NCI-H1048 (cell line): ENCODE results near the gene ZNF766.
"Not testable (repeated sequence)": the region's sequence is repeated elsewhere in the genome, so short reads cannot be mapped to it uniquely, and the experiment has no call there.

ENCODE experiments used
- DNase-seq: peaks from one replicate; lab custom pipeline; 2025; lab: John Stamatoyannopoulos, UW

The ZNF766 gene

DNA sequence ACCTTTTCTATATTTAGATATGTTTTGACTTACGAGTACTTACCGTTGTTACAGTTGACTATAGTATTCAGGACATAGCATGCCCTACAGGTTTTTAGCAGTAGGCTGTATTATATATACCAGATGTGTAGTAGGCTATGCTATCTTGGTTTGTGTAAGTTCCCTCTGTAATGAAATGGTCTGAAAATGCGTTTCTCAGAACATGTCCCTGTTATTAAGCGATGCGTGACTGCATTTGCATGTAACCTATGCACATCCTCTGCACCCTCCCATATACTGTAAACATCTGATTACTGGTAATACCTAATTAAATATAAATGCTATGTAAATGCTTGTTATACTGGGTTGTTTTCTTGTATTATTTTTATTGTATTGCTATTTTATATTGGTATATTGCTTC is 6.6 kb downstream of the ZNF766 start:
- no peak for DNase-seq

DNA sequence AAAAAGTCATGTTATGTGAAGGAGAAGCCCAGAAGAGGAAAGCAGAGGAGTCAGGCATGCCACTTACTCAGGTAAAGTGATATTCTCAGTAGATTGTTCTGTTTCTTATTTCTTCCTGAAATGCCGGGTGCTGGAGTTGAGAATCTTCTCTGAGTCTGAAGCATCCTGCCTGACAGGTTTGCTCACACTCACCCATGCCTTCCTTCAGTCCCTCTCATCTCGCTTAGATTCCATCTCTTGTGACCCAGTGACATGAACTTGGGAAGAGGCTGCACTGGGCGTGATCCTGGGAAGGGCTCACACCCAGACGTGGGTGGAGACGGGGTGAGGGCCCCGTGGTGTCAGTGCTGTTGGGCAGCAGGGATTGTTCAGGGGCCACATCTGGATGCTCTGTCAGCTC is 8.1 kb downstream of the ZNF766 start:
- DNase-seq: no peak

DNA sequence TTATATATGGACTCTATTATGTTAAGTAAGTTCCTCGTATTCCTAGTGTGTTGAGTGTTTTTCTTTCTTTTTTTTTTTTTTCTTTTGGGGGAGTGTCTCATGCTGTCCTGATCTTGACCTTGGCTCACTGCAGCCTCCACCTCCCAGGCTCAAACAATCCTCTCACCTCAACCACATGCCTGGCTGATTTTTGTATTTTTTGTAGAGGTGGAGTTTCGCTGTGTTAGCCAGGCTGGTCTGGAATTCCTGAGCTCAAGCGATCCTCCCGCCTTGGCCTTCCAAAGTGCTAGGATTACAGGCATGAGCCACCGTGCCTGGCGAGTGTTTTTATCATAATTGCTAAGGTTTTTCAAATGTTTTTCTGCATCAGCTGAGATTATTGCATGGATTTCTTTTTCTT is 16.9 kb downstream of the ZNF766 start:
- no peak for DNase-seq

DNA sequence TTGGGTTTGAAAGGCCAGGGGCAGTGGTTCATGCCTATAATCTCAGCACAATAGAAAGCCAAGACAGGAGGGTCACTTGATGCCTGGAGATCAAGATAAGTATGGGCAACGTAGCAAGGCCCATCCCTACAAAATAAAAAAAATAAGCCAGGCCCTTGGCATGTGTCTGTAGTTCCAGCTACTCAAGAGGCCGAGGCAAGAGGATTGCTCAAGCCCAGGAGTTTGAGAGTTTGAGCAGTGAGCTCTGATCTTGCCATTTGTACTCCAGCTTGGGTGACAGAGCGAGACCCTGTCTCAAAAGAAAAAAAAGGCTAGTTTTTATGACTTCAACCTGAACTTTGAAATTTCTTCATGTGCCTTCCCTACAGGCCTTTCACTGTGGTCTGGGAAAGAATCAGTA is 22.4 kb downstream of the ZNF766 start:
- DNase-seq: no peak

DNA sequence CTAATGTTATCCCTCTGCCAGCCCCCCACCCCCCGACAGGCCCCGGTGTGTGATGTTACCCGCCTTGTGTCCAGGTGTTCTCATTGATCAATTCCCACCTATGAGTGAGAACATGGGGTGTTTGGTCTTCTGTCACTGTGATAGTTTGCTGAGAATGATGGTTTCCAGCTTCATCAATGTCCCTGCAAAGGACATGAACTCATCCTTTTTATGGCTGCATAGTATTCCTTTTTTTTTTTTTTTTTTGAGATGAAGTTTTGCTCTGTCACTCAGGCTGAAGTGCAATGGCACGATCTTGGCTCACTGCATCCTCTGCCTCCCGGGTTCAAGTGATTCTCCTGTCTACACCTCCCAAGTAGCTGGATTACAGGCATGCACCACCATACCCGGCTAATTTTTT is 23.6 kb downstream of the ZNF766 start:
- not testable (repeated sequence) for DNase-seq

DNA sequence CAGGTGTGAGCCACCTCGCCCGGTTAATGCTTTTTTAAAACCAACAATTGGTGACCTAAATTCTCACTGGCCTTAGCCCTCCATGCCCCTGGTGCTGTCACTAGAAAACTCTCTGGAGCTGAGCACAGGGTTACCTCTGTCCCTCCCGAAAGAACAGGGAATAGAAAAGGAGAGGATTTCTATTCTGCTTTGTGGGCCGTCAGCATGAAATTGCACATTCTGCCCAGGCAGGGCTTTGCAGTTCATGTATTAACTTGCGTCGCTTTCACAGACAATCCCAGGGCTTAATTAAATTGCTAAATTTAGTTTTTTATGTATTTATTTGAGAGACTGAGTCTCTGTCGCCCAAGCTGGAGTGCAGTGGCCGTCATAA is 27.0 kb downstream of the ZNF766 start:
- no peak for DNase-seq

DNA sequence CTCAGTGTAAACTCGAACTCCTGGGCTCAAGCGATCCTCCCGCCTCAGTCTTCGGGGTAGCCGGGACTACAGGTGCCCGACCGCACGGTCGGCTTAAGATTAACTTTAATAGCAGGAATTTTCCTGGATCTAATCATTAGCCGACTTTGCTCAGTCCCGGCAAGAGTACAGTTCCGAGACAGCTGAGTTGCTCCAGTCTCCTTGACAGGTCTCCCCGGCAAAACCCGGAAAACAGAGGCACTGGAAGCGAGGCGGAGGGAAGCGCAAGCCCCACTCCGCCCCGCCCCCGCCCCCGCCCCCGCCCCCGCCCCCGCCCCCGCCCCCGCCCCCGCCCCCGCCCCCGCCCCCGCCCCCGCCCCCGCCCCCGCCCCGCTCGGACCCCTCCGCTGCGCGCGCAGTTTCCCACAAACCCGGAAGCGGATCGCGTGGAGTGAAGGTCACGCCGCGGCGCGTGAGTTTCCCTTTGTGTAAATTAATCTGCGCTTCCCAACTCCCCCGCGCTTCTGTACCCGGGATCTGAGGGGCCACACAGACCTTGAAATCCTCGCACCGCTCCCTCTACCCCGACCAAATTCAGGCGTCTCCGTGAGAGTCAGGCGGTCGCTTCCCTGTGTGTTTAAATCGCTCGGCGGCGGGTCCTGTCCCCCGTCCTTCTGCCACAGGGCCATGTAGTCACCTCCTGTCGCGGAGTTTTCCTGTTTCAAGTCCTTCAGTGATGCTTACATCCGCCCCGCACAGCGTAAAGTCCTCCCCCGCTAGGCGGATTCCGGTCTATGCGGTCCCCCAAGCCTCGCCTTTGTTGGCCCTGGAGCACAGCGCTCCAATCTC is 27.6 kb downstream of the ZNF766 start, which contains the start of gene ZNF480:
Gene ZNF480, plus strand, starts transcription at position 397 of the 828 bp plus-strand sequence. CDS start 3,244 bp downstream, outside the sequence.
- peak; percentile 79 for DNase-seq

DNA sequence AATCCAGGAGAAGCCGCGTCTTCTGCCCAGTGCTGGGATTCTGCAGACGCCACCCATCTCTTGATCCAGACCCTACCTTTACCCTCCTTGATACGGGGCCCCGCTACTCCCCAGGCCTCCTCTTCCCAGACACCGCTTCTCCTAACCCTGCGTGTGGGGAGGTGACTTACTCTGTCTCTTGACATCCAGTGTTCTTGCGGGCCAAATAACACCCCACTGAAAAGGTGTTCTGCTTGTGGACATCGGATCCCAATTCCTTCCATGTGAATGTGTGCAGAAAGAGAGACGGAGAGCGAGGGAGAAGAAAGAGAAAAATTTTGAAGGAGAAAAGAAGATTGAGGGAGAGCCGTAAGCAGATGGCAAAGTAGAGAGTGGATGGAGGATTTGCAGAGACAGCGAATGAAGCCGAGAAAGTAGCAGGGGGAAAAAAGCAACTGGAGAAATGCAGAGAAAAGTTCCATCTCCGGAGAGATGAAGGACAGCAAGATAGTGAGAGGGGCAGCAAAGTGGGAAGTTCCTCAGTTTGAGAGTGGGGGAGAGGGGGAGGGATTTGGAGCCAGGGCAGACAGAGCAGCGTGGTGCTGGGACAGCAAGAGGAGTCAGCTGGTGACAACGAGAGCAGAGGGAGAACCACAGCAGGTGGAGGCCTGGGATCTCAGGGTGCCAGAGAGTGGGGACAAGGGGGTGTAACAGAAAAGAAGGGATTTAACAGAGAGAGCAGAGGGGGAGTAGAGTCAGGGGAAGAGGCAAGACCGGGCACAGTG is 28.4 kb downstream of the ZNF766 start:
- DNase-seq: no peak

DNA sequence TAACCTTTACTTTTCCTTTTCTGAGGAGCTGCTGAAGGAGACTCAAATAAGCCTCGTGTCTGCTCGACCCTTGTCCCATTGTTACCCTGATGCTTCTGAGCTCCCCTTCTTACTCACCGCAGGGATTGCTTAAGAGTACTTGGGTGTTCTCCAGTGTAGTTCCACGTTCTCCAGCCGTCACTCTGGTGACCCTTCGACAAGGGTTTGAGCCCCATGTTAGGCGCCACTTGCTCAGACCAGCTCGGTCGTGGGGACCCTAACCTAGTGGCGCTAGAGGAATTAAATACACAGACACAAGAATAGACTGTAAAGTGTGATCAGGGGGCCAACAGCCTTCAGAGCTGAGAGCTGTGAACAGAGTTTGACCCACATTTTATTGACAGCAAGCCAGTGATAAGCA is 37.9 kb downstream of the ZNF766 start:
- DNase-seq: no peak

DNA sequence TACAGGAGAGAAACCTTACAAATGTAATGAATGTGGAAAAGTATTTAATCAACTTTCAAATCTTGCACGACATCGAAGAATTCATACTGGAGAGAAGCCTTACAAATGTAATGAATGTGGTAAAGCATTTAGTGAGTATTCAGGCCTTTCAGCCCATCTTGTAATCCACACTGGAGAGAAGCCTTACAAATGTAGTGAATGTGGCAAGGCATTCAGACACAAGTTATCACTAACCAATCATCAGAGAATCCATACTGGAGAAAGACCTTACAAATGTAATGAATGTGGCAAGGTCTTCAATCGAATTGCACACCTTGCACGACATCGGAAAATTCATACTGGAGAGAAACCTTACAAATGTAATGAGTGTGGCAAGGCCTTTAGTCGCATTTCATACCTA is 53.0 kb downstream of the ZNF766 start:
- DNase-seq: no peak

DNA sequence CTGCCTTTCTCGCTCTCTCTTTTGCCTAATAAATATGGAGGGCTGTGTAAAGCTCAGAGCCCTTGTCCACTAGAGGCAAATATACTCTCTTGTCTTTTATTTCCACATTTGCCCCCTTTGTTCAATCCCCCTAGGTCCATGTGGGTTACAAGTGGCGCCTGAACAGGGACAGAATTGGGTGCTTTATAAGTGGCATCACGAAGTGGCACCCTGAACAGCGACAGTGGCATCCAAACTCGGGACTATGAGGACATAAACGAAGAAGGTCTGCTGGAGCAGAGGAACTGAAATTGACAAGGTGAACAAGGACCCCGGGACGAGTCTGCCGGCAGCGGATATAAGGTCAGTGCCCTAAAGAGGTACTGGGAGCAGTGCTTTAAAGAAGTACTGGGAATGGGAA is 62.4 kb downstream of the ZNF766 start:
- DNase-seq: no peak

DNA sequence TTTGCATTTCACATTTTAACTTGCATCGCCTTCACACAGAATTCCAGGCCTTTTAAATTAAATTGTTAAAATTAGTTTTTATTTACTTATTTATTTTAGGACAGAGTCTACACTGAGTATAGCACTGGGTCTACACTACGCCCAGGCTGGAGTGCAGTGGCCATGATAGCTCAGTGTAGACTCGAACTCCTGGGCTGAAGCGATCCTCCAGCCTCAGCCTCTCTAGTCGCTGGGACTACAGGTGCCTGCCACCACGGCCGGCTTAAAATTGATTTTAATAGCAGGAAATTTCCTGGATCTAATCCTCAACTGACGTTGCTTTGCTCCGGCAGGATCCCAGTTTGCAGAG is 66.4 kb downstream of the ZNF766 start:
- DNase-seq: no peak

DNA sequence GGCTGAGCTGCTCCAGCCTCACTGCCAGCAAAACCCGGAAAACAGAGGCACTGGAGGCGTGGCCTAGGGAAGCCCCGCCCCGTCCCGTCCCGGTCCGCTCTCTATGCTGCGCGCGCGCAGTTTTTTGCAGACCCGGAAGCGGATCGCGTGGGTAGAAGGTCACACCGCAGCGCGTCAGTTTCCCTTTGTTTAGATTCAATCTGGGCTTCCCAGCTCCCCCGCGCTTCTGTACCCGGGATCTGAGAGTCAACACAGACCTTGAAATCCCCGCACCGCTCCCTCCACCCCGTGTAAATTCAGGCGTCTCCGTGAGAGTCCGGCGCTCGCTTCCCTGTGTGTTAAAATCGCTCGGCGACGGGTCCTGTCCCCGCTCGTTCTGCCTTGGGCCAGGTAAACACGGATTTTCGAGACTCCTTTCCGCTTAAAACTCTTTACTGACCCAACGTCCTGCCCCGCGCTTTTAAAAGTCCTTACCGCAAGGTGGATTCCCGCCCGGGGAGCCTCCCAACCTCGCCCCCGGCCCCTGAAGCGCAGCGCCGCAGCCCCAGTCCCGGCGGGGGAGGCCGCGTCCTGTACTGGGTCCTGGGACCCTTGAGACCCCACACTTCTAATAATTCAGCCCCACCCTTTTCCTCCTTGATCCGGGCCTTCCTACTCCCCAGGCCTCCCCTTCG is 66.9 kb downstream of the ZNF766 start, which contains the start of gene ZNF610:
Gene ZNF610, plus strand, starts transcription at position 127 of the 674 bp plus-strand sequence. CDS start 12,930 bp downstream, outside the sequence.
- DNase-seq: peak; percentile 86

DNA sequence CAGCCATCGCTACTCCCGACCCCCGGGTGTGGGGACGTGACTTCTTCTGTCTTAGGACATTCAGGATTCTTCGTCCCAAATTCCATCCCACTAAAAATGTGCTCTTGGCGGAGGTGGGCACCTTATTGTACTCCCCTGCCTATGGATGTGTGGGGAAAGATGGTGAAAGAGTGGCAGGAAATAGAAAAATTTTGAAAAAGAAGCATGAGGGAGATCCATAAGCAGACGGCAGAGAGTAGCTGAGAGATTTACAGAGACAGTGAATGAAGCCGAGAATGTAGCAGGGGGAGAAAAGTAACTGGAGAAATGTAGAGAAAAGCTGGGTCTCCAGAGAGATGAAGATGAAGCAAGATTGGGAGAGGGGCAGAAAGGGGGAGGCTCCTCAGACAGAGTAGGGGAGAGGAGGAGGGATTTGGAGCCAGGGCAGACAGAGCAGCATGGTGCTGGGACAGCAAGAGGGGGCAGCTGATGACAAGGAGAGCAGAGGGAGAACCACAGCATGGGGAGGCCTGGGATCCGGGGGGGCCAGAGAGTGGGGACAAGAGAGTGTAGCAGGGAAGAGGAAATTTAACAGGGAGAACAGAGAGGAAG is 67.5 kb downstream of the ZNF766 start:
- DNase-seq: no peak

DNA sequence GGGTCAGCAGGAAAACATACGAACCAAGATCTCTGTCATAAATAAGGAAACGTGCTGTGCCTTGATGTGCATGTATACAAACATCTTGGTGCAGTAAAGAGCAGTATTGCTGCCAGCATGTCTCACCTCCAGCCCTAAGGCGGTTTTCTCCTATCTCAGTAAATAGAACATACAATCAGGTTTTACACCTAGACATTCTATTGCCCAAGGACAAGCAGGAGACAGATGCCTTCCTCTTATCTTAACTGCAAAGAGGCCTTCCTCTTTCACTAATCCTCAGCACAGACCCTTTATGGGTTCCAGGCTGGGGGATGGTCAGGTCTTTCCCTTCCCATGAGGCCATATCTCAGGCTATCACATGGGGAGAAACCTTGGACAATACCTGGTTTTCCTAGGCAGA is 69.6 kb downstream of the ZNF766 start:
- DNase-seq: not testable (repeated sequence)

DNA sequence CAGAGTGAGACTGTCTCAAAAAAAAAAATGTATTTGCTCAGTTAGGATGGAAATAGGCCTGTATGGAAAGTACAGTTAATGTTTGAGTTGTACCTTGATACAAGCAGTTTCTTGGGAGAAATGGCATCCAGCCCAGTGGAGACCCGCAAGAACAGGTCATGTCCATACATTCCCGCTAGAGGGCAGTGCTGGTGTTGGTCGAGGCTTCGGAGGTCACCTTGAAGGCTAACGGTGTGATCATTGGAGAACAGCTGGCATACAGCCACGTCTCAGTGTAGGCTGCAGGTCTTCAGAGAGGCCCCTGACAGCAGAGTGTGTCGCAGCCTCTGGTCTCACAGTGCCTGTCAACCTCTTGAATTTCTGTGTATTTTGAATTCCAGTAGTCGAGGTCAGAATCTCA is 74.2 kb downstream of the ZNF766 start:
- DNase-seq: peak; percentile 24

DNA sequence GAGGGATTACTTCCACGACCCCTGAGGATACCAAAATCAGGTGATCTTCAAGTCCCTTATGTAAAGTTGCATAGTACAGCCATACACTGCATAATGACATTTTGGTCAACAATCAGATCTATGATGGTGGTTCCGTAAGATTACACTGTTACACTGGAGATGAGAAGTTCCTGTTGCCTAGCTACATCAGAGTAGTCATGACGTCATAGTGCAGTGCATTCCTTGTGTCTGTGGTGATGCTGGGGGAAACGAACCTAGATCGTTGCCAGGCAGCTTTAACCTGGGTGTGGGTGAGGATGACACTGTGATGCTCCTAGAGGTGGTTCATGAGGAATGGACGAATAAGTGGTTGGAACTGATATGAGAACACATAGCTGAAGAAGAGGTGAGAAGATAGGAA is 75.8 kb downstream of the ZNF766 start:
- no peak for DNase-seq
